Measurements from ENCODE around the gene SRL.

DNA sequence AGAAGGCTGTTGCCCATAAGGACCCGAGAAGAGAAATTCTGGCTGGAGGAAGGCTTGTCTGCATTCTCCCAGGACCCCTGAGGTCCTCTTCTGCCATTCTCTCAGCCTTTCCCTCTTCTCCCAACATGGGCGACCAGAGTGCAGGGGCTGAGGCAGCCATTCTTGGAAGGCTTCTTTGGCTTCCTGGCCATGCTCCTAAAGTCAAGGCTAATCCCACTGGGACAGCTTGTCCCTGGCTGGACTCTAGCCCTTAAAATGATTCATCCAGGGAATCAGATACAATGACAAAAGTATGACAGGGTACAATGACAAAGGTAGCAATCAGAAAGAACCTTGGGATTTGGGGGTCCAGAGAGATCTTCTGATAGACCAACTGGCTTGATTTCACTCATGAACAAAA is 26.8 kb downstream of the SRL start:
- no peak for TF ChIP-seq GATA3 (IDR thresholded peaks at IDR 0.05; ENCODE audit: low read depth, low read length)
- TF ChIP-seq GATA2 (IDR thresholded peaks at IDR 0.05; ENCODE audit: low read depth, low read length): no peak

All from SH-SY5Y (cell line).